IMR-90 (cell line): ENCODE results near the gene SCG5.
A peak's percentile ranks its signal among the peaks of the same experiment; 100 is the strongest.

ENCODE experiments used
- BHLHE40 ChIP-seq: fragments of 150-350 bp; IDR thresholded peaks from 2 replicates; pipeline ENCODE4 v1.6.1; 2016; ENCODE audit warnings: mild to moderate bottlenecking, low read depth, low read length
- CEBPB ChIP-seq: IDR thresholded peaks from 2 replicates; pipeline ENCODE4 v1.6.1; 2012; ENCODE audit warnings: low read depth, low read length, improper control_type of control experiment
- CHD1 ChIP-seq: IDR thresholded peaks from 2 replicates; pipeline ENCODE4 v1.6.1; 2012; ENCODE audit warnings: low read depth, low read length, improper control_type of control experiment
- CTCF ChIP-seq: conservative IDR thresholded peaks from 2 replicates; pipeline ENCODE4 v1.5.1; 2012; ENCODE audit warnings: mild to moderate bottlenecking, low read depth, low read length, improper control_type of control experiment
- ELK1 ChIP-seq: fragments of 150-350 bp; IDR thresholded peaks from 2 replicates; pipeline ENCODE4 v1.6.1; 2016; ENCODE audit warnings: low read depth, mild to moderate bottlenecking, low read length, moderate library complexity, borderline replicate concordance
- MAFK ChIP-seq: IDR thresholded peaks from 2 replicates; pipeline ENCODE4 v1.6.1; 2012; ENCODE audit warnings: low read depth, low read length, improper control_type of control experiment
- MXI1 ChIP-seq: IDR thresholded peaks from 2 replicates; pipeline ENCODE4 v1.6.1; 2012; ENCODE audit warnings: low read depth, mild to moderate bottlenecking, low read length, moderate library complexity, borderline replicate concordance
- NFE2L2 ChIP-seq: fragments of 150-350 bp; IDR thresholded peaks from 2 replicates; pipeline ENCODE4 v1.6.1; 2016; ENCODE audit warnings: low read depth, mild to moderate bottlenecking, low read length
- POLR2A ChIP-seq: IDR thresholded peaks from 2 replicates; pipeline ENCODE4 v1.6.1; 2012; ENCODE audit warnings: mild to moderate bottlenecking, low read depth, low read length
- RAD21 ChIP-seq: IDR thresholded peaks from 2 replicates; pipeline ENCODE4 v1.6.1; 2012; ENCODE audit warnings: low read length, improper control_type of control experiment
- RCOR1 ChIP-seq: IDR thresholded peaks from 2 replicates; pipeline ENCODE4 v1.6.1; 2012; ENCODE audit warnings: mild to moderate bottlenecking, low read length, improper control_type of control experiment; ENCODE audit not compliant: insufficient replicate concordance
- RFX5 ChIP-seq: IDR thresholded peaks from 2 replicates; pipeline ENCODE4 v1.8.0; 2012; ENCODE audit warnings: low read depth, mild to moderate bottlenecking, low read length, moderate library complexity
- TF ChIP-seq, protein P1 (sequence below): fragments of 150-350 bp; IDR thresholded peaks from 2 replicates; pipeline ENCODE4 v1.6.1; 2017; ENCODE audit warnings: mild to moderate bottlenecking, antibody characterized with exemption, low read length, low read depth

- TF ChIP-seq CTCF, result no peak
- no peak for TF ChIP-seq ELK1
- TF ChIP-seq RAD21, result no peak
- TF ChIP-seq CEBPB, result 0 out of 2 replicates have a peak, but pooled peaks have one; percentile 2
- no peak for TF ChIP-seq POLR2A
- TF ChIP-seq CHD1, result no peak
- no peak for TF ChIP-seq RFX5
- TF ChIP-seq RCOR1, result no peak
- no peak for TF ChIP-seq MXI1
- 0 out of 2 replicates have a peak, but pooled peaks have one; percentile 11 for TF ChIP-seq BHLHE40
- TF ChIP-seq MAFK, result no peak
- TF ChIP-seq, protein P1, sequence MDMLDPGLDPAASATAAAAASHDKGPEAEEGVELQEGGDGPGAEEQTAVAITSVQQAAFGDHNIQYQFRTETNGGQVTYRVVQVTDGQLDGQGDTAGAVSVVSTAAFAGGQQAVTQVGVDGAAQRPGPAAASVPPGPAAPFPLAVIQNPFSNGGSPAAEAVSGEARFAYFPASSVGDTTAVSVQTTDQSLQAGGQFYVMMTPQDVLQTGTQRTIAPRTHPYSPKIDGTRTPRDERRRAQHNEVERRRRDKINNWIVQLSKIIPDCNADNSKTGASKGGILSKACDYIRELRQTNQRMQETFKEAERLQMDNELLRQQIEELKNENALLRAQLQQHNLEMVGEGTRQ, result no peak
- no peak for TF ChIP-seq NFE2L2
These were observed 68.0 kb downstream of the SCG5 start for GRCh38 chr15:32709295-32710033.
